HTR-8/SVneo (cell line): ENCODE measurements around the gene JAZF1.

Experiments used
- DNase-seq: peaks from one replicate; pipeline ENCODE4 v3.0.0; 2011; ENCODE audit warnings: low spot score, mixed read lengths; ENCODE audit not compliant: insufficient read length
- FAIRE-seq: peaks from 2 replicates; lab custom pipeline; 2011; peaks lifted over from hg19 to GRCh38; lab: Jason Lieb, UNC

JAZF1 gene

DNA sequence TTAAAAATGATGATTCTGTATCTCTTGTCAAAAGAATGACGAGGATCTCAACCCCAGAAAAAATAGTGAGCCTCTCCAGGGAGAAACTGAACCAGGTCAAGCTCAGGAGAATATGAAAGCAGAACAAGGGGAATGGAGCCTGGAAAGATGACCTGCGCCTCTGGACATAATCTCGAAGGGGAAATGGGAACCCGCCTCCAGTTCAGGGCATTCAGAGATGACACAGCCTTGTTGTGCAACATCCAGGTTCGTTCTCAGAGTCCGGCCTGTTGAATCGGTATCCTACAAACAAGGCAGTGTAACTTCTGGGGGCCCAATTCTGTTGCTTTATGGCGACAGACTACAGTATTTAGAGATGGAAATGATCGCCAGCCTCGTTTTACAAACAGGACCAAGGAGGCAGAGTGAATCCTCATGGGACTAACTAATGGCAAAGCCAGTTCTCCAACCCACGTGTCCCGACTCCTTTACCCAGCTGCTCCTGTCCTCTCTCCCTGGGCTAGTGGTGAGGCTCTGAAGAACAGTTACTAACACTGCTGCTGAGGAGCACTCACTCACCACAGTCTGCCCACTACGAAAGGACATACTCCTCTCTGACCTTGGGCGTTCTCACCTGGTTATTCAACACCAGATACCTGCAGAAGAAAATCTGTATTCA, 67.6 kb downstream of the JAZF1 start:
- FAIRE-seq = no peak

DNA sequence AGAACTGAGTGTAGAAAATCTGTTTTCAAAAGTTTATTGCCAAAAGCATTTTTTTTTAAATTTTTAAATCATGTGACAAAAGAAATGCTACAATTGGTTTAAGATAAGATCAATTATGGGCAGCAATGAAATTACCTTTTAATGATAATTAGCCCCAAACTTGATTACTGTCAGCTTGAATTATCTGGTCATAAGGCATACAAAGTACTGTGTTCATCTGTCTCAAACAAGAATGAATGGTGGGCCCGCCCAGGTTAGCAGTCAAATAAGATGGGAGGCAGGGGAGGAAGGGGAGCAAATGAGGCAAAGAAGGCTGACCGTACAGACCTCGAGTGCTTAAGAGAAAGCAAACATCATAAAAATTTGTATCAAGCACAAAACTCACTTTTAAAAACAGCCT, 68.1 kb downstream of the JAZF1 start:
- DNase-seq = no peak
- FAIRE-seq = no peak

More for the DNA sequence above, 67.6 kb downstream of the JAZF1 start:
- no peak for DNase-seq

DNA sequence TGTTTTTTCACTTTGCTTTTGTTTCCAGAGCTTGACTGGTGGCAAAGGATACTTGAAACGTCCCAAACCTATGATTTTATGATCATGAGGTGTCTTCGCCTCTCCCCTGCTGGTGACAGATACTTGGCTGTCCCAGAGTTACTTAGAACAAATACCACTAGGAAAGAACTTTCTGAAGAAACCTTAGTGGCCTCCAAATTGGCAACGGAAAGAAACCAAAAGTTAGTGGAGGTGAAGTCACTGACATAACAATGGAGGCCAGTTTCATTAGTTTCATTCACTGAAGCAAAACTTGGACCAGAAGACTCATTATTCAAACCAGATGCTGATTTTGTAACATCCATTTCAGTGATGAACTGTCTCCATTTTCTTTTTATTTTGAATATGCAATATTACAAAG, 68.6 kb downstream of the JAZF1 start:
- DNase-seq (no peak), FAIRE-seq (no peak)

DNA sequence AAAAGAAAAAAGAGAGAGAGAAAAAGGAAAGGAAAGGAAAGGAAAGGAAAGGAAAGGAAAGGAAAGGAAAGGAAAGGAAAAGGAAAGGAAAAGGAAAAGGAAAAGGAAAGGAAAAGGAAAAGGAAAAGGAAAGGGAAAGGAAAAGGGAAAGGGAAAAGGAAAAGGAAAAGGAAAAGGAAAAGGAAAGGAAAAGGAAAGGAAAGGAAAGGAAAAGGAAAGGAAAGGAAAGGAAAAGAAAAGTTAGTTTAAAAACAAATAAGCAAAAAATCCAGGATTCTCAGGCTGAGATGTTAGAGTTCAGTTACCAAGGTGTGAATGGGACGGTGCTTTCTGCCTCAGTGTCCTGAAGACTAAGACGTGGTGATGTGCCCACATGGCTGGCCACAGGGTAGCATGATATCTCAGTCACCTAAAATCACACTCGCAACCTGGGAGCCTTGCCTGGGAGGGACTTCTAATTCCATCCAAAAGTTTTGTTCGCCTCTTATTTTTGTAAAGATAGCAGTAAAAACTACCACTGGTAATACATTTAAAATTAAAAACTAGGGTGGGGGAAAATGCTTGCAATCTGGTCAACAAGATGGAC, 70.1 kb downstream of the JAZF1 start:
- no peak for DNase-seq
- FAIRE-seq = no peak

DNA sequence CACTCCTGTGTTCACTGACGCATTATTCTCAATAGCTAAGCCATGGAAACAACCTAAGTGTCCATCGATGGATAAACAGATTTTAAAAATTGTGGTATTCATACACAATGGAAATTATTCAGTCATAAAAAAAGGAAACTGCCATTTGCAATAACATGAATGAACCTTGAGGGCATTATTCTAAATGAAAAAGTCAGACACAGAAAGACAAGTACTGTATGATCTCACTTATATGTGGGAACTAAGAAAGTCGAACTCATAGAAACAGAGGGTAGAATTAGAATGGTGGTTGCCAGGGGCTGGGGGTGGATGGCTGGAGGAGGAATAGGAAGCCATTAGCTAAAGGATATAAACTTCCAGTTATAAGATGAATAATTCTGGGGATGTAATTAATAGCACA, 71.8 kb downstream of the JAZF1 start:
- no peak for DNase-seq
- no peak for FAIRE-seq

DNA sequence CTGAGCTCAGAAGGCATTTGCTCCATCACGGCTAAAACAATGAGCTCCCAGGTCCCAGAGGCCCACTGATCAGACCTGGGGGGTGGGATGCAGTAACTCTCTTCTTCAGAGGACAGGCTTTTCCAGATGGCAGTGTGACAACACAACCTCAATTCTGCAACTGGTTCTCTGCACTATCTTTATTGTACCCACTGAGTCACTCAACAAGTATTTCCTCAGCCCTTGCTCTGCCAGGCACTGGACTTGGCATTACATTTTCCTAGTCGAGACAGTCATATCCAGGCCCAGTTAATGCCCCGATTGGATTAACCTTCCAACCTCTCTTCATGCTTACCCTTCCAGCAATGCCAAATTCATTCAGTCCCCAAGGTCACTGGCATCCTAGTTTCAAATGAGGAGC, 72.6 kb downstream of the JAZF1 start:
- DNase-seq (no peak), FAIRE-seq (no peak)

DNA sequence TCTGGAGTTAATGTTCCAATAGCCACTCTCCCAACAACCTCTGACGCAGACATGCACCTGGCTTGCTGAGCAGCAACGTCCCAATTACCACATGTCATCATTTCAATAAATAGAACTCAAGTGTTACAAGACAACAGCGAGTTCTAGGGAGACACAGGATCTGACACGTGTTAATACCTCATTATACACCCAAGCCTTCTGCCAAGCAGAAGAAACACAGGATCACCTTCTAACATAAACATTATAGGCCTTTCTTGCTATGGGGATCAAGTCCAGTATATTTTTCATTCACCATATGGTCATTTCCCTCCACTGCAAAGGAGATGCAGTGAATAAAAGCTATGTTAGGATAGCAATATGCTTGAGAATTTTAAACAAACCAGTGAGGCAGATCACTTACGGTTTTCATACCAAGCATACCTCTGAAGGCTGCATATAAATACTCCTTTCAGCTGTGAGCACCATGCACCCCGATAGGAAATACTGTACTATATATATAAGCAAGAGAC, 74.2 kb downstream of the JAZF1 start:
- DNase-seq (no peak), FAIRE-seq (peak; percentile 38)

DNA sequence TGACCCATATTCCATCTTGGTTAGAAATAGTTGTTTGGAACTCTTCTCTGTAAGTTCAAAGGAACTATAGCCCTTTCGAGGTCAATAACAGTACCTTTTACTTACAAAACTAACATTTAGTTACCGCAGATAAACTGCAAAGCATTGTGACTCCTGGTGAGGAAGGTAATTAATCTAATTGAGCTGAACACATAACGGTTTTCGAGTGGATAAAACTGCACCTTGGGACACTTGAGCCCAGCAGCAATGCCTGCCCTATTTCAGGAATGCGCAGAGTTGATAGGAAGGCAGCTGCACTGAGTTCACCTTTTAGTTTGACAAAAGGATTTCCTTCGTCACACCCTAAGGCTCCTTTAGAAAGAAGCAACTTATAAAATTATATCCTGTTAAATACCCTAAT, 75.4 kb downstream of the JAZF1 start:
- DNase-seq (no peak), FAIRE-seq (no peak)

DNA sequence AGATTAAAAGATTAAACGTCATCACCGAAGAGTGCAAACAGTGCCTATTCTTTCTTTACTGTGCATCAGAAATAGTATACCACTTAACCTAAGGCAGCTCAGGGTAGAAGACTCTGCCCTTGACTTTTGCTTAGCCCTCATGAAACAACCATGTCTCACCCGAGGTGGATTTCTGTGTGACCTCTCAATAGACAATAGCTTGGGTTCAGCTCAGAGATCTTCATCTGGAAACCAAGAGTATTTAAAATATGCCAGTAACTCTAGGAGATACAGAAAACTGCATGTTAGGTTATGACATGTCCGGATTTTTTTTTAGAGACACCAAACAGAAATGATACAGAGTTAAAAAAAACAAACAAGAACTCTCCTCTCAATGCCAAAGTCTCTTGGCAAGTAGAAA, 75.8 kb downstream of the JAZF1 start:
- FAIRE-seq (no peak), DNase-seq (no peak)

DNA sequence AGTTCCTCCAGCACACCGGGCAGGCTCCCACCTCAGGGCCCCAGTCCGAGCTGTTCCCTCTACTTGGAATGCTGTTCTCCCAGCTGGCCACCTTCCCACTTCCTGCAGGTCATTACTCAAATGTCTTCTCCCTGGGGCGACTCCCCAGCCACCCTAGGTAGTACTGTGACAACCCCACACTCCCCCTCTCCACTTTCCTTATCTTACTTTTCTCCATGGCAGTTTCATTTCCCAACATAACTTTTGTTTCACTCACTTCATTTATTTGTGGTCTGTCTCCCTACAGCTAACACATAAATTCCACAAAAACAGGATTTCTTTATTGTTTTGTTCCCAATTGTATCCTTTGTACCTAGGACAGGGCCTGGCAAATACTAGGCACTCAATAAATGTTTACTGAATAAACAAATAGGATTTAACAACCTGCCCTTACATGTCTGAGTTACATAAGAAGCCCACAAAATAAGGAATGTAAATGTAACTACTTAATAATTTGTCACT, 76.5 kb downstream of the JAZF1 start:
- DNase-seq = peak; percentile 15
- FAIRE-seq = no peak

DNA sequence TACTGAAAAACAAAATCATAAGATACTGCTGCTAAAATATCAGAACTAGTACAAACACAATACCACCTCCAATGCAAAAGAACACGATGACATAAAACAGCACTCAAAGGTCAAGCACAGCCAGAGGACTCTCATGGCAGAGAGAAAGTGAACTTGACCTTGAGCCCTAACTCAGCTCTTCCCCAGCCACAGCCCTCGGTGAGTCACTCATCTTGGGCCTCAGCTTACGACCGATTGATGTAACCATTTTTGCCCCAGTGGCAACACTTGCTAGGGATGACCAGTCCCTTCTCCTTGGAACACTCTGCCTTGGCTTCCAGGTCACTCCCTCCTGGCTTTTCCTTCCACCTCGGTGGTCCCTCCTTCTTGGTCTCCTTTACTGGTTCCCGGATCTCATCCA, 77.8 kb downstream of the JAZF1 start:
- DNase-seq (peak; percentile 56), FAIRE-seq (peak; percentile 80)

DNA sequence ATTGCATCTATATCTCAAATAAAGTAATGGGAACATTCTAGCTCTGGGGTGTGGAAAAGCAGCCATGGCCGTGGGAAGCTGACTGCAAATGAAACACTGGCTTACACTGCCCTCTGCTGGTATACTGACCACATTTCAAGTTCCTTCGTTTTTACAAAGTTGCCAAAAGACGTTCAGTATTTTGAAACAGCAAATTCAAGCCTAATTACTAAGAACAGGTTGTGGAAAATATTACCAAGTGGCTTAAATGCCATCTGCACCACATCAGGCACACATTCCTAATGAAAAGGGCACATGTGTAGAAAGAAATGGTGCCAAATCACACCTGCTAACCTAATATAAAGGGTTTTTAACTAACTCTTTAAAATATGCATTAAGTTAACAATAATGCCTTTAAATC, 83.9 kb downstream of the JAZF1 start:
- DNase-seq (peak; percentile 60), FAIRE-seq (no peak)

DNA sequence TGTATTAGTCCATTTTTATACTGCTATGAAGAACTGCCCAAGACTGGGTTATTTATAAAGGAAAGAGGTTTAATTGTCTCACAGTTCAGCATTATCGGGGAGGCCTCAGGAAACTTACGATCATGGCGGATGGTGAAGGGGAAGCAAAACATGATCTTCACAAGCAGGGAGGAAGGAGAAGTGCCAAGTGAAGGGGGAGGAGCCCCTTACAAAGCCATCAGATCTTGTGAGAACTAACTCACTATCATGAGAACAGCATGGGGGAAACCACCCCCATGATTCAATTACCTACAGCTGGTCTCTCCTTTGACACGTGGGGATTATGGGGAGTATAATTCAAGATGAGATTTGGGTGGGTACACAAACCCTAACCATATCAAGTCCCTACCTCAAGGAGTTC, 85.4 kb downstream of the JAZF1 start:
- DNase-seq = no peak
- FAIRE-seq = no peak

DNA sequence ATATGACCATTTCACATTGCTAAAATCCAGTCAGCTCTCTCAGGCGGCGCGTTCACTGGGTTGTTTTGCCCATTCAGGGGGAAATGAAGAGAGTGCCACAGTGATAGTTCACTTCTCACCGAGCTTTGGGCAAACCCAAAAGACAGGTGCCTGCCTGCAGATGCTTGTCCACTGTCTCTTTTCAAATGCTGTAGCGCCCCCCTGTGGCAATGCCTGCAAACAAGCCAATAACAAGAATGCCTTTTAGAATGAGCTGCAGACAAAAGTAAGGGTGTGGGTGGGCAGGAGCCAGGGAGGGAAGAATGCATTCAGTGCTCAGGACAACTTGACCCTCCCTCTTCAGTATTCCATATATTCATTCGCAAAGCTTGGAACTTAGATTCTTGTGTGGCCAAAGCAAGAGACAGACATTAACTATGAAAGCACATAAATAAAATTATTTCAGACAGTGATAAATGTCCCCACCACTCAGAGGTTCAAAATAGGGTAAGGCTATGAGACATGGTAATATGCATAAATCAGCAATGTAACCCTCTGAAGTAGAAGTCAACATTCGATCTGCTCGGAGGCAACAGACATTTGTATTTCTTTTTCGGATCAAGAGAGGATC, 86.9 kb downstream of the JAZF1 start:
- DNase-seq = peak; percentile 74
- peak; percentile 83 for FAIRE-seq

DNA sequence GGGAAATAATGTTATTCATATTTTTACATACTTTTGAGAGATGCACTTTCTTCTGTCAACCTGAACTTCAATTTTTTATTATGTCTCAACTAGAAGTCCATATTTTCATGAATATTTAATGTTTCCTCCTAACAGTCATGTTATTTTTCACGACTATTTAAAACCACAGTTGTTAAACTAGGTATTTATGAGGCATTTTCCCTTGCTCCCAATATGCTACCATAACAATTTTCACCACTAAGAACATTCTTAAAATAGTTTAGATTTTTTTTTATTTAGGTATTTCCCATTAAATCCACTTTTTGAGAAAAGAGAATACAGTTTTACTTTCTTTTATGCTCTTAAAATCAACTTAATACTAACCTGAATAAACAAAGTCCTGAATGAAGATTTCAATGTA, 89.4 kb downstream of the JAZF1 start:
- DNase-seq (no peak), FAIRE-seq (no peak)

DNA sequence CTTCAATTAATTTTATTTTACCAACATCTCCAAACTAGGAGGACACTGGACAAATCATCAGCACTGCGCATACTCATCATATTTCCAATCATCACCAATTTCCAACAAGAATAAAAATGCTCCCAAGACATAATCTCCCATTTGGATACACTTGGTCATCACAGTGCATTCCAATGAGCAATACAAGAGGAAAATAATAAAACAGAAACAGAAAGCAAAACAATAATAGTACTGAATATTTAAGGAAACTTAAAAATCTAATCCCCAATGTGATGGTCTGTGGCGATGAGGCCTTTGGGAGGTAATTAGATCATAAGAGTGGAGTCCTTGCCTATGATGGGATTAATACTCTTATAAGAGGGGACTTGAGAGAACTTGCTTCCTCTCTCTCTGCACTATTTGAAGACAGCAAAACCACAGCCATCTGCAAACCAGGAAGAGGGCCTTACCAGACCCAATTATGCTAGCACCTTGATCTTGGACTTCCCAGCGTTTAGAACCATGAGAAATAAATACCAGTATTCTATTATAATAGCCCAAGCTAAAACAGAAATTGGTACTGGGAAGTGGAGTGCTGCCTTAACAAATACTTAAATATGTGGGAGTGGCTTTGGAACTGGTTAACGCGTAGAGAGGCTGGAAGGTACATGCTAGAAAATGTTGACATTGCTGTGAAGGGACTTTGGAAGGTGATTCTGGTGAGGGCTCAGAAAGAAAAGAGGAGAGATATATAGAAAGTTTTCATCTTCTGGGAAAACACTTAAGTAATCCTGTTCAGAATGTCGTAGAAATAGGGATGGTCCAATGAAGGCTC, 91.5 kb downstream of the JAZF1 start:
- DNase-seq (no peak), FAIRE-seq (no peak)

DNA sequence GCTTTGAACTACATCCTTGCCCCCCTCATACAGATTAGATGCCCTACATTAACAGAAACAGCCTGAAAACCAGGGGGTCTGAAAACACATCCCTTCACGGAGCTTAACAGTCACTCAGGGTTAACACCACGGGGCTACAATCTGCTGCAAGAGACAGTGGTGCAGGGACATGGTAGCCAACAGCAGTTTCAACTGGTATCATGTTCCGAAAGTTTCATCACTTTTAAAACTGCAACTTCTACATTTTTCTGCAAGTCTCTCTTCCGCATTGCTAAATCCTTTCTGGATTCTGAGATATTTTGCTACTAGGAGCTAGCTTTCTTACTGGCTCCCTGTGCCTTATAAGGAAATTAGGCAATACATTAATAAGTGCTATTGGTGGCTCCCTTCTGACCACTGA, 92.6 kb downstream of the JAZF1 start:
- FAIRE-seq = no peak
- no peak for DNase-seq

DNA sequence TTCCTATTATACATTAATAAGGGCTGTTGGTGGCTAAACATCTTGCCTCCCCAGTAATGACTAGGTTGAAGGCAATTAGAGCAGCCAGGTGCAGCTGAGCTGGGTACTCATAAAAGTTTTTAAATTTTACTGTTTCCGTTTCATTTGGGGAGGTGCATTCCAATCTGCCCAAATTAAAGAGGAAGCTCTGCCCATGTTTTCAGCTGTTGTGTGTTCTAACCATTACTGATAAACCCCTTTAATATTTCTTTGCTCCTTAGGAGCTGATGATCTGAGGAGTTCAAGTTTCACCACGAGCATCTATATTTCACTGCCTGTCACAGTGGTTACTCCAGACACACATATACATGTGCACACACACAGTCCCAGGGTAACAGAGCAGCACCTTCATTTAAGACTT, 94.4 kb downstream of the JAZF1 start:
- FAIRE-seq = no peak
- no peak for DNase-seq

DNA sequence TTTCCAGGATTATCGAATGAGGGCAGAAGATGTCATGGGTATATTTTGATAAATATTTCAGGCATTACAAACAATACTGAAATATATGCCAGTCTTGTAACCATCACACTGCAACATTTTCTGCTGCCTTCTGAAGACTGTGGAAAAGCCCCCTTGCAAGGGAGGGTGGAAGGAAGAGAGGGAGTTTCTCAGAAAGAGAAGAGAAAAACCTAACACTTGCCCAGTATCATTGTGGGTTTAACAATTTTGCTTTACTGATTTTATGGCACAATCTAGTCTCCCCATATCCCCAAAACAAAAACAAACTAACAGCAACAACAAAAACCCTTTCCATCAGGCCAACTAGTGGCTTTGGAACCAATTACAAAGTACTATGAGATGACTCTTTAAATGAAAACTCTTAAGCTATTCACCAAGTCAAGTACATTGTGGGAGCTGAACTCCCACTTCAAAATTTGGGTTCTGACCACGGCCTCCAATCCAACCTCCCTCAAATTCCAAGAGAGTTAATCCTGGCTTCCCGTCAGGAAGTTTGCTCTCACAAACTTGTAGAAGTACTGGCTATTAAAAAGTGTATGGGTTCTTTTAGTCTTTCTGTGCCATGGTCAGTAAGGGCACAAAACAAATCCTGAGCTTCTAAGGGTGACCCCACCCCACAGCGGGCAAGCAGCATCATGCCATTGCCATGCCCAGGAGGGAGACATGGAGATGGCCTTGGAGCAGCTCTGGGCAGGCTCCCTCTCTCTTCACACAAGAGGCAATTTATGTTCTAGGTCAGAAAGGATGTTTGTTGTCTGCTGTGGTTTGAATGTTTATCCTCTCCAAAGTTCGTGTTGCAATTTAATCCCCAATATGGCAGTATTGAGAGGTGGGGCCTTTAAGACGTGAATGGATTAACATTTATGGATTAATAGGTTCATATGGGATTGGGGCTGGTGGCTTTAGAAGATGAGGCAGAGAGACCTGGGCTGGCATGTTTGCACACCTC, 96.3 kb downstream of the JAZF1 start:
- DNase-seq (no peak), FAIRE-seq (no peak)
